Osteoblast (primary cell): Measurements from ENCODE around the gene TENM4. TPM values are rescaled to one million over a fixed set of nuclear protein-coding genes. Genes with fewer than 3 reads are reported as not detected.

Source experiments
- DNase-seq: peaks from one replicate; pipeline ENCODE4 v3.0.0; 2011; ENCODE audit warnings: low spot score, mixed read lengths; ENCODE audit not compliant: insufficient read length; ENCODE audit errors: missing footprints
- H2AFZ ChIP-seq: 2 replicates; pipeline ENCODE4 v1.6.0; 2011; ENCODE audit warnings: mild to moderate bottlenecking, low read length
- H3K27ac ChIP-seq: 2 replicates; pipeline ENCODE4 v1.5.1; 2011; ENCODE audit warnings: mild to moderate bottlenecking, low read depth, low read length, moderate library complexity
- H3K27me3 ChIP-seq: 2 replicates; pipeline ENCODE4 v1.6.0; 2012; ENCODE audit warnings: mild to moderate bottlenecking, control low read depth, inconsistent platforms, low read length, moderate library complexity; ENCODE audit not compliant: insufficient read depth
- H3K36me3 ChIP-seq: 2 replicates; pipeline ENCODE4 v1.5.1; 2011; ENCODE audit warnings: mild to moderate bottlenecking, low read length, control low read depth, moderate library complexity; ENCODE audit not compliant: insufficient read depth
- H3K4me1 ChIP-seq: 2 replicates; pipeline ENCODE4 v1.5.1; 2011; ENCODE audit warnings: mild to moderate bottlenecking, low read length, control low read depth, moderate library complexity; ENCODE audit not compliant: insufficient read depth
- H3K4me2 ChIP-seq: 2 replicates; pipeline ENCODE4 v1.6.0; 2011; ENCODE audit warnings: mild to moderate bottlenecking, low read length; ENCODE audit not compliant: insufficient read depth
- H3K4me3 ChIP-seq: fragments of 200-600 bp; sonication (generic); 3 replicates; pipeline ENCODE4 v1.5.1; 2012; ENCODE audit warnings: mild to moderate bottlenecking, low read length, inconsistent platforms; ENCODE audit not compliant: insufficient read depth
- H3K79me2 ChIP-seq: 2 replicates; pipeline ENCODE4 v1.6.0; 2012; ENCODE audit warnings: mild to moderate bottlenecking, low read length, control low read depth, inconsistent platforms; ENCODE audit not compliant: insufficient read depth
- H3K9me3 ChIP-seq: 2 replicates; pipeline ENCODE4 v1.5.1; 2011; ENCODE audit warnings: low read depth, low read length, control low read depth
- H4K20me1 ChIP-seq: 2 replicates; pipeline ENCODE4 v1.6.0; 2012; ENCODE audit warnings: mild to moderate bottlenecking, low read length, control low read depth; ENCODE audit not compliant: insufficient read depth
- CTCF ChIP-seq: IDR thresholded peaks from 2 replicates; pipeline ENCODE4 v1.5.1; 2011; ENCODE audit warnings: mild to moderate bottlenecking, low read depth, low read length, moderate library complexity; ENCODE audit errors: extremely low read depth
- total RNA-seq: library from RNA; depleted of rRNA; stranded (reverse); fragments of >200 nt; gene quantifications from 2 replicates; pipeline ENCODE4 v1.2.3, GENCODE V29; 2012

The TENM4 gene
- total RNA-seq, 1 donor = 63.3 TPM

DNA sequence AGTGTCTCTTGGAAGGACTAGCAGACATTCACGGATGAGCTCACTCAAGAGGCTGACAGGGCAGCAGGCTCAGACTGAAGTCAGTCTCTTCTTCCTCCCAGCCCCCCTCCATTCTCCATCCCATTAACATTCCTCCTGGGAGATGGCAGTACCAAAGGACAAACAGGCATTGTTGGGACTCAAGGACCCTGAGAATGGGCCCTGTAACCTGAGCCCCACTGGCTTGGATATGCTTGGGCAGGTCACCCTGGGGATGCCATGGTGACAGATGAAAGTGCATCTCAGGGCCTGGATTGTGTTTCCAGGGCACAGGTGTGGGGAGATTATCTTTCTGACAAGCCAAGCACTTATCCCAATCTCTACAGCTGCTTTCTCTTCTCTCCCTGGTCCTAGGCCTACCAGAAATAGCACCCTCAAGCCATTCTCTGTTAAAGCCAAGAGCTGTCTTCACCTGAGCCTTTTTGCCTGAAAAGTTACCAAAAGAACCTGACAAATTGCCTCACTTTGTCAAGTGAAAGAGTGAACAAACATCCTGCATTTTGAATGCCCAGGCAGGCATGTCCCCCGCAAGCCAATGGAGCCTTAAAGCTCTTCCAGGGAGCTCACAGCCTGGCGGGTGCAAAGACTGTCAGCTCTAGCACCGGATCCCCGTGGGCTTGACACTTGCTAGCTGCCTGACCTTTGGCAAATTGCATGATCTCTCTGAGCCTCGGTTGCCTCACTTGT is 500.2 kb downstream of the TENM4 start:
- H3K27me3 ChIP-seq = no peaks in the 10 kb centered on the region
- H4K20me1 ChIP-seq = no peaks in the 10 kb centered on the region
- no peaks in the 10 kb centered on the region for H3K4me1 ChIP-seq
- H3K4me2 ChIP-seq = no peak overlapping the region
- no peak overlapping the region for H3K27ac ChIP-seq
- DNase-seq = no peak
- H3K4me3 ChIP-seq = no peak overlapping the region
- H3K36me3 ChIP-seq = no peaks in the 10 kb centered on the region
- TF ChIP-seq CTCF = no peak
- H3K9me3 ChIP-seq = no peaks in the 10 kb centered on the region
- H2AFZ ChIP-seq = no peak overlapping the region
- H3K79me2 ChIP-seq = no peaks in the 10 kb centered on the region

DNA sequence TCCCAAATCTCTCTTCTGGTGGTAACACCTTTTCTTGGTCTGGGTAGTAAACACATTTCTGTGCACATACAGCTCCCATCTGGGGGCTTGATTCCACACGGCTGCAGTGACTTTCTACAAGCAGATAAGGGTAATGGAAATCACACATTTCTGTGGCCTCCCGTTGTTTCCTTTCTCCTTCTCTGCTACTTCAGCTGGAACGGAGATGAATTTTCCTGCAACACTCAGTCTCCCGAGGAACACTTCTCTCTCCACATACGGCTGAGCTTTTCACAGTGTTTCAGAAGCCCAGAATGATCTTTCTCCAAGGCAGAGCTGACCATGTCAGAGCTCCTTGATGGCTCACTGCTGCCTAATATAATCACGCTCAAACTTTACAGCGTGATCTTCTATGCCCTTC is 501.9 kb downstream of the TENM4 start:
- no peaks in the 10 kb centered on the region for H3K9me3 ChIP-seq
- no peak overlapping the region for H3K4me3 ChIP-seq
- TF ChIP-seq CTCF = no peak
- H3K36me3 ChIP-seq = no peaks in the 10 kb centered on the region
- H3K79me2 ChIP-seq = no peaks in the 10 kb centered on the region
- H3K4me2 ChIP-seq = no peak overlapping the region
- DNase-seq = no peak
- H4K20me1 ChIP-seq = no peaks in the 10 kb centered on the region
- no peak overlapping the region for H2AFZ ChIP-seq
- no peaks in the 10 kb centered on the region for H3K27me3 ChIP-seq
- H3K4me1 ChIP-seq = no peaks in the 10 kb centered on the region
- H3K27ac ChIP-seq = no peak overlapping the region

- no peak for DNase-seq
- Histone ChIP-seq H3K36me3 (no peaks in the 10 kb centered on the region), H3K27me3 (no peaks in the 10 kb centered on the region)
These were observed 502.8 kb downstream of the TENM4 start for GRCh38 chr11:78938036-78938435.

More at GRCh38 chr11:78938036-78938435, 502.8 kb downstream of the TENM4 start:
- H3K9me3 ChIP-seq = no peaks in the 10 kb centered on the region
- no peak for TF ChIP-seq CTCF
- H3K4me1 ChIP-seq = no peaks in the 10 kb centered on the region
- H3K4me2 ChIP-seq = no peak overlapping the region
- H3K27ac ChIP-seq = no peak overlapping the region
- H4K20me1 ChIP-seq = no peaks in the 10 kb centered on the region
- H2AFZ ChIP-seq = no peak overlapping the region
- H3K79me2 ChIP-seq = no peaks in the 10 kb centered on the region
- H3K4me3 ChIP-seq = no peak overlapping the region
